ENCODE measurements around the gene HDAC9.
A peak's percentile ranks its signal among the peaks of the same experiment; 100 is the strongest.

The HDAC9 gene

GRCh38 chr7:18859318-18859717 is 363.8 kb downstream of the HDAC9 start:
- H3K27ac Mint-ChIP-seq = no peak overlapping the region
- no peaks in the 10 kb centered on the region for H3K27me3 Mint-ChIP-seq
- peaks cover 10% of the 10 kb centered on the region for H3K9me3 Mint-ChIP-seq
- H3K4me1 Mint-ChIP-seq (ENCODE audit: low read depth) = peaks cover 7% of the 10 kb centered on the region
- H3K4me3 Mint-ChIP-seq = no peak overlapping the region
- H3K36me3 Mint-ChIP-seq (ENCODE audit: low read depth) = no peaks in the 10 kb centered on the region

GRCh38 chr7:18860221-18860620 is 364.7 kb downstream of the HDAC9 start:
- H3K27me3 Mint-ChIP-seq = no peaks in the 10 kb centered on the region
- H3K9me3 Mint-ChIP-seq = peaks cover 10% of the 10 kb centered on the region
- peak overlapping the region; percentile 11 for H3K27ac Mint-ChIP-seq
- no peaks in the 10 kb centered on the region for H3K36me3 Mint-ChIP-seq (ENCODE audit: low read depth)
- peaks cover 7% of the 10 kb centered on the region for H3K4me1 Mint-ChIP-seq (ENCODE audit: low read depth)
- no peak overlapping the region for H3K4me3 Mint-ChIP-seq

- peaks cover 15% of the 10 kb centered on the region for H3K9me3 Mint-ChIP-seq
- H3K36me3 Mint-ChIP-seq (ENCODE audit: low read depth) = no peaks in the 10 kb centered on the region
- no peaks in the 10 kb centered on the region for H3K27me3 Mint-ChIP-seq
- H3K4me1 Mint-ChIP-seq (ENCODE audit: low read depth) = peaks cover 7% of the 10 kb centered on the region
- H3K4me3 Mint-ChIP-seq = no peak overlapping the region
- no peak overlapping the region for H3K27ac Mint-ChIP-seq
Observed at GRCh38 chr7:18861514-18862118, 366.1 kb downstream of the HDAC9 start.

GRCh38 chr7:18864967-18865366 is 369.4 kb downstream of the HDAC9 start:
- H3K9me3 Mint-ChIP-seq = peaks cover 8% of the 10 kb centered on the region
- H3K4me3 Mint-ChIP-seq = no peak overlapping the region
- H3K27me3 Mint-ChIP-seq = no peaks in the 10 kb centered on the region
- no peaks in the 10 kb centered on the region for H3K4me1 Mint-ChIP-seq (ENCODE audit: low read depth)
- H3K27ac Mint-ChIP-seq = no peak overlapping the region
- no peaks in the 10 kb centered on the region for H3K36me3 Mint-ChIP-seq (ENCODE audit: low read depth)

- H3K4me1 Mint-ChIP-seq (ENCODE audit: low read depth) = no peaks in the 10 kb centered on the region
- peaks cover 8% of the 10 kb centered on the region for H3K9me3 Mint-ChIP-seq
- H3K4me3 Mint-ChIP-seq = no peak overlapping the region
- H3K27ac Mint-ChIP-seq = no peak overlapping the region
- no peaks in the 10 kb centered on the region for H3K36me3 Mint-ChIP-seq (ENCODE audit: low read depth)
- H3K27me3 Mint-ChIP-seq = no peaks in the 10 kb centered on the region
Observed at GRCh38 chr7:18866359-18867036, 370.9 kb downstream of the HDAC9 start.

- Mint-ChIP-seq H3K4me3 (no peak overlapping the region), H3K36me3 (ENCODE audit: low read depth) (no peaks in the 10 kb centered on the region)
Observed at GRCh38 chr7:18872344-18872743, 376.8 kb downstream of the HDAC9 start.

GRCh38 chr7:18873734-18874336 is 378.3 kb downstream of the HDAC9 start:
- Mint-ChIP-seq H3K4me1 (ENCODE audit: low read depth) (no peaks in the 10 kb centered on the region), H3K36me3 (ENCODE audit: low read depth) (no peaks in the 10 kb centered on the region), H3K27ac (no peak overlapping the region), H3K4me3 (no peak overlapping the region), H3K27me3 (no peaks in the 10 kb centered on the region), H3K9me3 (no peaks in the 10 kb centered on the region)

More at GRCh38 chr7:18872344-18872743, 376.8 kb downstream of the HDAC9 start:
- no peaks in the 10 kb centered on the region for H3K27me3 Mint-ChIP-seq
- no peak overlapping the region for H3K27ac Mint-ChIP-seq
- H3K9me3 Mint-ChIP-seq = no peaks in the 10 kb centered on the region
- H3K4me1 Mint-ChIP-seq (ENCODE audit: low read depth) = no peaks in the 10 kb centered on the region

GRCh38 chr7:18874880-18875279 is 379.3 kb downstream of the HDAC9 start:
- Mint-ChIP-seq H3K9me3 (peaks cover 4% of the 10 kb centered on the region), H3K27ac (no peak overlapping the region), H3K27me3 (no peaks in the 10 kb centered on the region), H3K4me3 (no peak overlapping the region), H3K4me1 (ENCODE audit: low read depth) (no peaks in the 10 kb centered on the region), H3K36me3 (ENCODE audit: low read depth) (no peaks in the 10 kb centered on the region)

GRCh38 chr7:18877874-18878273 is 382.3 kb downstream of the HDAC9 start:
- Mint-ChIP-seq H3K36me3 (ENCODE audit: low read depth) (no peaks in the 10 kb centered on the region), H3K27ac (no peak overlapping the region), H3K4me1 (ENCODE audit: low read depth) (no peaks in the 10 kb centered on the region), H3K9me3 (peaks cover 4% of the 10 kb centered on the region), H3K27me3 (no peaks in the 10 kb centered on the region), H3K4me3 (no peak overlapping the region)

GRCh38 chr7:18886832-18887231 is 391.3 kb downstream of the HDAC9 start:
- no peak overlapping the region for H3K27ac Mint-ChIP-seq
- no peaks in the 10 kb centered on the region for H3K36me3 Mint-ChIP-seq (ENCODE audit: low read depth)
- no peak overlapping the region for H3K4me3 Mint-ChIP-seq
- no peaks in the 10 kb centered on the region for H3K9me3 Mint-ChIP-seq
- no peaks in the 10 kb centered on the region for H3K4me1 Mint-ChIP-seq (ENCODE audit: low read depth)
- no peaks in the 10 kb centered on the region for H3K27me3 Mint-ChIP-seq

GRCh38 chr7:18889436-18889835 is 393.9 kb downstream of the HDAC9 start:
- Mint-ChIP-seq H3K36me3 (ENCODE audit: low read depth) (no peaks in the 10 kb centered on the region), H3K27me3 (no peaks in the 10 kb centered on the region), H3K27ac (no peak overlapping the region), H3K9me3 (no peaks in the 10 kb centered on the region), H3K4me1 (ENCODE audit: low read depth) (no peaks in the 10 kb centered on the region), H3K4me3 (no peak overlapping the region)

- H3K27me3 Mint-ChIP-seq = no peaks in the 10 kb centered on the region
- H3K27ac Mint-ChIP-seq = no peak overlapping the region
- H3K9me3 Mint-ChIP-seq = no peaks in the 10 kb centered on the region
- H3K4me3 Mint-ChIP-seq = no peak overlapping the region
- H3K4me1 Mint-ChIP-seq (ENCODE audit: low read depth) = no peaks in the 10 kb centered on the region
- H3K36me3 Mint-ChIP-seq (ENCODE audit: low read depth) = no peaks in the 10 kb centered on the region
Observed at GRCh38 chr7:18890134-18890533, 394.6 kb downstream of the HDAC9 start.

GRCh38 chr7:18890885-18891621 is 395.5 kb downstream of the HDAC9 start:
- no peaks in the 10 kb centered on the region for H3K27me3 Mint-ChIP-seq
- no peaks in the 10 kb centered on the region for H3K9me3 Mint-ChIP-seq
- no peak overlapping the region for H3K27ac Mint-ChIP-seq

GRCh38 chr7:18893156-18893555 is 397.6 kb downstream of the HDAC9 start:
- no peaks in the 10 kb centered on the region for H3K9me3 Mint-ChIP-seq
- H3K36me3 Mint-ChIP-seq (ENCODE audit: low read depth) = no peaks in the 10 kb centered on the region
- no peak overlapping the region for H3K4me3 Mint-ChIP-seq
- no peaks in the 10 kb centered on the region for H3K27me3 Mint-ChIP-seq
- H3K27ac Mint-ChIP-seq = no peak overlapping the region
- H3K4me1 Mint-ChIP-seq (ENCODE audit: low read depth) = no peaks in the 10 kb centered on the region

More at GRCh38 chr7:18890885-18891621, 395.5 kb downstream of the HDAC9 start:
- Mint-ChIP-seq H3K4me3 (no peak overlapping the region), H3K36me3 (ENCODE audit: low read depth) (no peaks in the 10 kb centered on the region), H3K4me1 (ENCODE audit: low read depth) (no peaks in the 10 kb centered on the region)

GRCh38 chr7:18894155-18894554 is 398.6 kb downstream of the HDAC9 start:
- Mint-ChIP-seq H3K4me1 (ENCODE audit: low read depth) (no peaks in the 10 kb centered on the region), H3K27ac (no peak overlapping the region), H3K27me3 (no peaks in the 10 kb centered on the region), H3K9me3 (no peaks in the 10 kb centered on the region), H3K4me3 (no peak overlapping the region), H3K36me3 (ENCODE audit: low read depth) (no peaks in the 10 kb centered on the region)

Data from stimulated activated naive CD8-positive, alpha-beta T cell treated with anti-CD3 and anti-CD28 coated beads, Interleukin-15, Interleukin-2, amounts not matched to agents 100 ng/mL and 50 ng/mL, for 24 hours (primary cell).